ENCODE data around the gene ASCL2.

ASCL2 gene, protein sequence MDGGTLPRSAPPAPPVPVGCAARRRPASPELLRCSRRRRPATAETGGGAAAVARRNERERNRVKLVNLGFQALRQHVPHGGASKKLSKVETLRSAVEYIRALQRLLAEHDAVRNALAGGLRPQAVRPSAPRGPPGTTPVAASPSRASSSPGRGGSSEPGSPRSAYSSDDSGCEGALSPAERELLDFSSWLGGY

GRCh38 chr11:2270322-2271076, at the start of gene ASCL2:
TSS of gene ASCL2 (minus strand) at chr11:2270588. CDS start at chr11:2270332, 256 bp downstream.
- DNase-seq (ENCODE audit: low read depth), result no peak

DNA sequence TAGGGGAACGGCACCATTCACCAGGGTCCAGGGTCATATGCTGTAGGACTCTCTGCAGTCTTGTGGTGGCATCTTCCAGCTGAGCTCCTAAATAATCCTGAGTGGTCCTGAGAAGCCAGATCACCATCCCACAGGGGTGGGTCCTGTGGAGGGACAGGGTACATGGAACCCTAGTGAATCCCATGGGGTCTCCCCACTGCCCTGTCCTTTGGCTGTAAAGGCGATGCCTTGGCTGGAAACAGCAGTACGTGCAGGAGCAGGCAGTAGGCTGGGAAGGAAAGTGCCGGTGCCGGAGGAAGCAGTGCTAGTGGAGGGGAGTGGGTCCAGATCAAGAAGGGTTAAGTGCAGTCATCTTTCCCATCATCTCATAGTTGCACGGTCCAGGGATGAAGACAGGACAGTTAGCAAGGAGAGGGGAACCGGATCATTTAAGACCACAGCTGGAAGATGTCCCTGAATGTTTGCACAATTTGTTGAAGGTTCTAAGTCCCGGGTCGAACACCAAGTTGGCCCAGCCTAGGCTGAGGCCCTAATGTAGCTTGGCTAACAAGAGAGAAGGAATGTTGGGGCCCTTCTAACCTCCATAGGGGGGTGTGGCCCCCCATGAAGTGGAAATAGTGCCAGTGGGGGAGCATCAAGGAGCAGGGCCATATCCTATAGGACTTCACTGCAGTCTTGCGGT, 49.5 kb upstream of the ASCL2 start:
- DNase-seq (ENCODE audit: low read depth), result no peak

DNA sequence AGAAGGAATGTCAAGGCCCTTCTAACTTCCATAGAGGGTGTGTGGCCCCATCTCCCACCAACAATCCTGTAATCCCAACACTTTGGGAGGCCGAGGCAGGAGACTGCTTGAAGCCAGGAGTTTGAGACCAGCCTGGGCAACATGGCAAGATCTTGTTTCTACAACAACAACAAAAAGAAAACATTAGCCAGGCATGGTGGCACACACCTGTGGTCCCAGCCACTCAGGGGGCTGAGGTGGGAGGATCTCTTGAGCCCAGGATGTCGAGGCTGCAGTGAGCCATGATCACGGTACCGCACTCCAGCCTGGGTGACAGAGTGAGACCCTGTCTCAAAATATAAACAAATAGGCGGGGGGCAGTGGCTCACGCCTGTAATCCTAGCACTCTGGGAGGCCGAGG, 48.3 kb upstream of the ASCL2 start:
- DNase-seq (ENCODE audit: low read depth), result no peak

- DNase-seq (ENCODE audit: low read depth), result no peak
Observed at GRCh38 chr11:2318123-2318522, 47.7 kb upstream of the ASCL2 start.

- DNase-seq (ENCODE audit: low read depth), result no peak
Observed at GRCh38 chr11:2317354-2318050, 47.1 kb upstream of the ASCL2 start.

DNA sequence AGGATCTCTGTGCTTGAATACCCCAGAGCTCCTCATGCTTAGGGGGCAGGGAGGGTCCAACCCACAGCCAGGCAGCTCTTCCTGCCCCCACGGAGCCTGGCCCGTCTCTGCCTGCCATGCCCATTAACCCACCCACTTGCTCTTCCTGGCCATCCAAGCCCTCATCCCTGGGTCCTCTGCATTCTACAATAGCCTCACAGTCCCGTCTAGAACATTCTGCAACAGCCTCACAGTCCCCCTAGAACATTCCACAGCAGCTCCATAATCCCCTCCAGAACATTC, 46.5 kb upstream of the ASCL2 start:
- DNase-seq (ENCODE audit: low read depth), result no peak

GRCh38 chr11:2316169-2316962, 46.0 kb upstream of the ASCL2 start:
- no peak for DNase-seq (ENCODE audit: low read depth)

GRCh38 chr11:2315395-2316168, 45.2 kb upstream of the ASCL2 start:
- no peak for DNase-seq (ENCODE audit: low read depth)

DNA sequence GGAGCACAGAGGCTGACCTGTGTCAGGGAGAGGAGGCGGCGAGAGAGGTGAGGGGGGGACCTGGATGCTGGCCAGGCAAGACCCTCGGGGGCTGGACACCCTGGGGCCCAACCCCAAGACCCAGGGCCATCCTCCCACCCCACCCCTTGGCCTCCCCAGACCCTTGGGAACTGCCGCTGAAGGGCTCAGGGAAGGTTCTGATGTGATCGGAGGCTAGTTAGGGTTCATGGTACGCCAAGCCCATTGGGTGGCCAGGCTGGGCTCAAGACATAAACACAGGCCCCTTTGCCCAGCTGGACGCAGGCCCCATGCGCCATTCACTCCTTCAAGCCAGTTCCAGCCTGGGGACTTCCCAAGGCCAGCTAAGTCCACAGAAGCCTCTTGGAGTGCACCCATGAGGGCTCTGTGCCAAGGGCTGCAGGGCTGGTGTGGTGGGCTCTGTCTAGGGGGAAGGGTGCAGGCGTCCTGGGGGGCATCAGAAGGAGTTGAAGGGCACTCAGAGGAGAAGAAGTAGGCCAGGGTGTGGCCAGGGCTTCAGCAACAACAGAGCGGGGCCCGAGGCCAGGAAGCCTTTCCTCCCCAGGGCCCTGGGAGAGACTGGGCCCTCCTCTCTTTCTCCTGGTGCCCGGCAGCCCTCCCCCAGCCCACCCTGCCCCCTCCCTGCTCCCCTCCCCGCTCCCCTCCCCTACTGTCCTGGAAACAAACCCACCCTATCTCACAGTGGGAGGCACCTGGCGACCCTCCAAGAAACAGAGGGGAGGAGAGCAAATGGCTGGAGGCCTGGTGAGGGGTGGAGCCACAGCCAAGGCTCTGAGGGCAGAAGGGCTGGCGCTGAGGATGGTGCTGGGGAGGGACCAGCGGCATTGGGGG, 44.4 kb upstream of the ASCL2 start:
- DNase-seq (ENCODE audit: low read depth), result no peak

DNA sequence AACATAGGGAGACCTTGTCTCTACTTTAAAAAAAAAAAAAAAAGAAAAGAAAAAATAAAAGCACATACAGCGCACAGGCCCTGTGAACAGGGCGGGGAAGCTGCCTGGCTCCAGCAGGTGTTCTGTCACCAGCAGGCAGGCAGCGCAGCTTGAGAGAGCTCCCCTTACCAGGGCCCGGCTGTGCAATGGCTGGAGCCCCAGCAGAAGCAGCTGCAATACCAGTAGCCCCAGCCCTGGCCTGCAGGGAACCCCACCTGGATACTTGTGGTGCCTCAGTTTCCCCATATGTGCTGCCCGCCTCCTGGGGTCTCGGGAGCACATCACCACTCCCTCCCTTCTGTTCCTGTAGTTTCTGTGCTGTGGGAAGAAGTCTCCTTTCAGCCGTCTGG, 43.7 kb upstream of the ASCL2 start:
- DNase-seq (ENCODE audit: low read depth), result no peak

DNA sequence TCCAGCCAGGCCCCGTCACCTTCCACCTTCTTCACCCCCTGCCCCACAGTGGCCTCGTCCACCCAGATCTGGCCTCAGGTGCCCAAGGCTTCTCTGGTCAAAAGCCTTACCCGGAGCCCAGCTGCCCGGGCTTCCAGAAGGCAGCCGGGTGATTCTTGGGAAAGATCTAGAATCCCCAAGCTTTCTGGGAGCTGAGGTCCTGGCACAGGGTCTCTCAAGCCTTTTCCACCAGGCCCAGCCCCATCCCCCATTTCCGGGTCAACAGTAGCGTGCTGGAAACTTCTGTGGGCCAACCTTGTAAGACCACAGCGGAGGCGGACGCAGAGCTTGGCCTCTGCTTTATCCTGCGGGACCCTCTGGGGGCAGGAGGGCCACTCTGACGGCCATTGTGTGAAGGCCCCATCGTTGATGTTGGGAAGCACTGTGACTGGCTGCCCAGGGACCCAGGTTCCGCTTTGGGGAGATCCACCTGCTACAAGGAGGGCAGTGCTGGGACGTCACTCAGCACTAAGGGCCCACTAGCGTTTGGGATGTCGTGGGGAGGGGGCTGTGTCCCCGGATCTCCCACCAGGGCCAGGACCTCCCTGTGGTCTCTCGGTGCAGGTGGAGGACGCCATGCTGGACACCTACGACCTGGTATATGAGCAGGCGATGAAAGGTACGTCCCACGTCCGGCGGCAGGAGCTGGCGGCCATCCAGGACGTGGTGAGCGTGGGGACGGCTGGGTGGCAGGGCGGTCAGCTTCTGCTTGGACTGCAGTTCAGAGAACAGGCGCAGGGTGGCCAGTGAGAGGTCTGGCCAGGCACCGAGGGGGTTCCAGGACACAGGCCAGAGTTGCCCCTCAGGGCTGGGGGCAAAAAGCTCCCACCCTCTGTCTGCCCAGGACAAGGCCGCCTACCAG, 42.9 kb upstream of the ASCL2 start:
- no peak for DNase-seq (ENCODE audit: low read depth)

DNA sequence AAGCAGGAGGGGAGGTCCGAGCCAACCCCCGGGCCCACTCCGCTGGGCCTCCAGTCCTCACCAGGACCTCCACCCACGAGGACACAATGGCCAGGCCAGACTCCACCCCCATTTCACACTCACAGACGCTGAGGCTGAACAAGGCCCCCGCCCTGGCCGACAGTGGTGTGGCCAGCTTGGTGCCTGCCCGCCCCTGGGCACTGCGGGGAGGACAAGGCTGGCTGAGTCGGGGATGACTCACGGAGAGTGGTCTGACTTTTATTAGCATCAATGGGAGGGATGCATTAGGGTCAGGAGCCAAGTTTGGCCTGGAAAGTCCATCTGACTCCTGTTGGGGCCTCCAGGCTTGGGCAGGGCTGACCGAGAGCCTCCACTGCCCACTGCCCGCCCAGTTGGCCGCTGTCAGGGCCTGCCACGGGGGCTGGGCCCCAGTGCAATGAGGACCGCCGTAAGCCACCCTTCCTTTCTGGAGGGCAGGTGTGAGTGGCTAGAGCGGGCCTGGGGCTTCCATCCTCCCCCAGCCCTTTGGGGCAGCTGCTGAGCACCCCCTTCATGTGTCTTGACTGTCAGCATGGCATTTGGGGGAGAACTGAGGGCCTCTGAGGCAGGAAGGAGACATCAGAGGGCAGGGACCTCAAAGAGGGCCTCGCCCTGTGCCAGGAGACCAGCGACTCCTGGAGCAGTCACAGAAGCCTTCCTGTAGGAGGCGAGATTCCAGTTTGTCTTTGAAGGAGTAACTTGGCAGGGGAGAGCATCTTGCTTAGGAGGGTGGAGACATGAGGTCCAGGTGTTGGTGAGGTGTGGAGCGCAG, 42.0 kb upstream of the ASCL2 start:
- DNase-seq (ENCODE audit: low read depth), result no peak

- no peak for DNase-seq (ENCODE audit: low read depth)
Observed at GRCh38 chr11:2311353-2312133, 41.2 kb upstream of the ASCL2 start.

DNA sequence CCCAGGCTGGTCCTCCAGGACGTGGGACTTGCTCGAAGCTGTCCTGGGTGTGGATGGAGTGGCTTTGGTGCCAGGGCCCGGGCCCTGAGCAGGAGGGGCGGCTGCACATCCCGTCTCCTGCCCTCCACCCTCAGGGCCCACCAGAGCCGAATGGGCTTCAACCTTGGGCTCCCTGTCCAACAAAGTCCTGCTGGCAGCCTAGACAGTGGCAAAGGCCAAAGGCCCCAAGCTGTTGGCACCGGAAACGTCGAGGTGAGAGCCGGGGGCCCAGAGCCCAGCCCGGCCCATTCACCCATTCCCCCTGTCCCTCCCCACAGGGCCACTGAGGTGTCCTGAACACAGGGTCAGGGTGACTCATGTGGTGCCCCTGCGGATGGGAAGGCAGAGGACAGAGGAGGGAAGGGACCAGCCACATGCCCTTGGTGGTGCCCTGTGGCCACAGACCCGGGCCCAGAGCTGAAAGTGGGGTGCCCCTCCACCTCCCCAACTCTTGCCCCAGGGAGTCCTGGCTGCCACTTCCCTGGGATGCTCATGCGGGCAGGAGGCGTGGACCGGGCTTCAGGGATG, 40.5 kb upstream of the ASCL2 start:
- no peak for DNase-seq (ENCODE audit: low read depth)

- no peak for DNase-seq (ENCODE audit: low read depth)
Observed at GRCh38 chr11:2310073-2310785, 39.8 kb upstream of the ASCL2 start.

DNA sequence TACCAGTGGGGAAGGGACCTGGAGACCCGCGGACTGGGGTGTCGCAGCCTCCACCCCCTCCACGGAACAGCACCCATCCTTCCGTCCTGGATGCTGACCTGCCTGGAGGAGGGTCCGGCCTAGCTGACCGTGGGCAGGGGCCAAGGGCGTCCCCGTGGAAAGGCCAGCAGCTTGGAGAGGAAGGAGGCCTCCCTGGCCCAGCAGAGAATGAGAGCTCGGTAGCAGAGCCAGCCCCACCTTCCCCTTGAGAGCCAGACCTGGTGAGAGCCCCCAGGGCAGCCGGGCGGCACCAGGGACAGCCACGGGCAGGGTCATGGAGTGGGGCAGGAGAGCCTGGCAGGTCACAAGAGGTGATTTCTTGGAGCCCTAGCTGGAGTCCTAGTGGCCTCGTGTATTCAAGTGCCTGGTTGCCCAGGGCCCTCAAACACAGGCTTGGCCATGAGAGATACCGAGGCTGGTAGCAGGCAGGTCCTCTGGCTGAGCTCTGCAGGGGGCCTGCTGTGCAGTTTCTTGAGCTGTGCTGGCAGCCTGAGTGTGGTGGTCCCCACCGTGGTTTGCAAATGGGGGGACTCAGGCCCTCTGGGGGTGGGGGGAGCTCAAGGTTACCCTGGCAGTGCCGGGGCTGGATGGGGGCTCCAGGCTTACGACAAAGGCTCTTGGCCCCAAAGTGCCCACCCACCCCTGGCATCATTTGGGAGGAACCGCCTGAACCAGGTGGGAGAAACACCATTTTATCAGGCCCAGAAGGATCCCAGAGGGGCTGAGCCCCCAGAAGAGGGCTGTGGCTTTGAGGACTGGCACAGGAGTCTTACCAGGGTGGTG, 39.1 kb upstream of the ASCL2 start:
- DNase-seq (ENCODE audit: low read depth), result no peak

Measured in stimulated activated CD8-positive, alpha-beta memory T cell treated with anti-CD3 and anti-CD28 coated beads, Interleukin-7, amount 100 ng/mL, for 24 hours (primary cell).